Measurements from ENCODE around the gene GAS6. TPM values are rescaled to one million over a fixed set of nuclear protein-coding genes. Genes with fewer than 3 reads are reported as not detected.
A peak's percentile ranks its signal among the peaks of the same experiment; 100 is the strongest.
"Not testable (repeated sequence)": the region's sequence is repeated elsewhere in the genome, so short reads cannot be mapped to it uniquely, and the experiment has no call there.

The GAS6 gene
- total RNA-seq, 4 donors from 2014 or later, result 43.0 to 112 (median 68.5) TPM

DNA sequence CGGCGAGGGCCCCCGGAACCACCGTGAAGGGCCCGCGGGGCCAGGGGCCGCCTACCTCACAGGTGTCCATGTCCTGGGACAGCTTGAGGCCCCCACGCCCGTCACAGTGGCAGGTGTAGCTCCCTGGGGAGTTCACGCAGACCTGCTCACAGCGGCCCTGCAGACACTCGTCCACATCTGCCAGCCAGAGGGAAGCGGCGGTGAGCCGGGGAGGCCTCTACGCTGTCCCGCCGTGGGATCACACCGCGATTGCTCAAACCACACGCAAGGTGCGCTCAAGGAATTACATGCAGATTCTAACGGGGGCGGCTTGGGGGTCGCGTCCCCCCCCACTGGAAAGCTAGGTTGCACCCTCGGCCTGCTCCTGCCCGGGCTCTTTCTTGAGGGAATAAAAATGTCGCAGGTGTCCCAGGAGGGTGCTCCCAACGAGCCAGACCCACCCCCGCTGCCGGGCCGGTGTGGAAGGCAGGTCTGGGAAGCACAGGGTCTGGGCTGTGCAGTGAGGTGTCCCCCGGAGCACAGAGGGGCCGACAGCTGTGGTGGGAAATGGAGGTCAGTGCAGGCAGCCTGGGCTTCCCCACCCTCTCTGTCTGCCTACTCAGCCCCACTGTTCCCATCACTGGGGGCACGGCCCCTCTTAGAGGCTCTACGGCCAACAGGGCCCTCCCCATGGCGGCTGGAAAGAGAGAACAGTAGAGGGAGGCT, 29.2 kb downstream of the GAS6 start:
- peaks cover 5 to 49% (median 6%) of the 10 kb centered on the region in 3 donors for H3K36me3 ChIP-seq
- no peaks in the 10 kb centered on the region for H3K9me3 ChIP-seq
- intact Hi-C loops (cut with DNase I), result no loop called here
- no peaks in the 10 kb centered on the region for H3K27me3 ChIP-seq
- peak overlapping the region in 1 of 4 donors; percentile 43 for H3K27ac ChIP-seq
- TF ChIP-seq POLR2A (IDR thresholded peaks at IDR 0.05), result no peak
- TF ChIP-seq, protein P1, sequence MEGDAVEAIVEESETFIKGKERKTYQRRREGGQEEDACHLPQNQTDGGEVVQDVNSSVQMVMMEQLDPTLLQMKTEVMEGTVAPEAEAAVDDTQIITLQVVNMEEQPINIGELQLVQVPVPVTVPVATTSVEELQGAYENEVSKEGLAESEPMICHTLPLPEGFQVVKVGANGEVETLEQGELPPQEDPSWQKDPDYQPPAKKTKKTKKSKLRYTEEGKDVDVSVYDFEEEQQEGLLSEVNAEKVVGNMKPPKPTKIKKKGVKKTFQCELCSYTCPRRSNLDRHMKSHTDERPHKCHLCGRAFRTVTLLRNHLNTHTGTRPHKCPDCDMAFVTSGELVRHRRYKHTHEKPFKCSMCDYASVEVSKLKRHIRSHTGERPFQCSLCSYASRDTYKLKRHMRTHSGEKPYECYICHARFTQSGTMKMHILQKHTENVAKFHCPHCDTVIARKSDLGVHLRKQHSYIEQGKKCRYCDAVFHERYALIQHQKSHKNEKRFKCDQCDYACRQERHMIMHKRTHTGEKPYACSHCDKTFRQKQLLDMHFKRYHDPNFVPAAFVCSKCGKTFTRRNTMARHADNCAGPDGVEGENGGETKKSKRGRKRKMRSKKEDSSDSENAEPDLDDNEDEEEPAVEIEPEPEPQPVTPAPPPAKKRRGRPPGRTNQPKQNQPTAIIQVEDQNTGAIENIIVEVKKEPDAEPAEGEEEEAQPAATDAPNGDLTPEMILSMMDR (IDR thresholded peaks at IDR 0.05), result no peak
- no peak for DNase-seq
- no peak overlapping the region for H3K4me3 ChIP-seq
- H3K4me1 ChIP-seq, result peaks cover 29 to 31% (median 30%) of the 10 kb centered on the region in 3 donors
- WGBS, 2 donors, result 88 to 93% methylated on average over 8 to 12 of the region's 38 CpGs

DNA sequence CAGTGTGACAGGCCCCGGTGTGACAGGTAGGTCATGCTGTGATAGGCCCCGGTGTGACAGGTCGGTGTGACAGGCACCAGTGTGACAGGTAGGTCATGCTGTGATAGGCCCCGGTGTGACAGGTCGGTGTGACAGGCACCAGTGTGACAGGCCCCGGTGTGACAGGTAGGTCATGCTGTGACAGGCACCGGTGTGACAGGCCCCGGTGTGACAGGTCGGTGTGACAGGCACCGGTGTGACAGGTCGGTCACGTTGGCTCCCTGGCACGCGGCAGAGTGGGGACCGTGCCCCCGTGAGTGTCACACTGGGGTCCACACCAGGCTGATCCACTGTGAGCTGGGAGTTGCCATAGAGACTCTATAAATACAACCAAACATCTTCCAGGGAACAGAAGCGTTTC, 29.9 kb downstream of the GAS6 start:
- H3K27me3 ChIP-seq; H3K4me3 ChIP-seq; DNase-seq; H3K9me3 ChIP-seq; intact Hi-C loops (cut with DNase I): not testable (repeated sequence)
- H3K4me1 ChIP-seq, result peaks cover 22 to 24% (median 23%) of the 10 kb centered on the region in 3 donors
- H3K27ac ChIP-seq, result peak overlapping the region in 2 of 4 donors; percentile 25 to 29
- 79 to 90% methylated on average over 3 to 4 of the region's 17 CpGs for WGBS, 2 donors
- peaks cover 5 to 56% (median 6%) of the 10 kb centered on the region in 3 donors for H3K36me3 ChIP-seq

- no peak for DNase-seq
- Histone ChIP-seq H3K9me3 (no peaks in the 10 kb centered on the region), H3K27ac (peak overlapping the region in 2 of 4 donors; percentile 25 to 29), H3K27me3 (no peaks in the 10 kb centered on the region), H3K4me1 (peaks cover 15 to 17% (median 16%) of the 10 kb centered on the region in 3 donors), H3K36me3 (peaks cover 5 to 62% (median 6%) of the 10 kb centered on the region in 3 donors), H3K4me3 (no peak overlapping the region)
- 88% methylated on average over 11 to 15 of the region's 25 CpGs for WGBS, 2 donors
- TF ChIP-seq, protein P1 (IDR thresholded peaks at IDR 0.05), result no peak
- TF ChIP-seq POLR2A (IDR thresholded peaks at IDR 0.05), result no peak
- intact Hi-C loops (cut with DNase I), result no loop called here
Measured at GRCh38 chr13:113833111-113833830, 30.6 kb downstream of the GAS6 start.

DNA sequence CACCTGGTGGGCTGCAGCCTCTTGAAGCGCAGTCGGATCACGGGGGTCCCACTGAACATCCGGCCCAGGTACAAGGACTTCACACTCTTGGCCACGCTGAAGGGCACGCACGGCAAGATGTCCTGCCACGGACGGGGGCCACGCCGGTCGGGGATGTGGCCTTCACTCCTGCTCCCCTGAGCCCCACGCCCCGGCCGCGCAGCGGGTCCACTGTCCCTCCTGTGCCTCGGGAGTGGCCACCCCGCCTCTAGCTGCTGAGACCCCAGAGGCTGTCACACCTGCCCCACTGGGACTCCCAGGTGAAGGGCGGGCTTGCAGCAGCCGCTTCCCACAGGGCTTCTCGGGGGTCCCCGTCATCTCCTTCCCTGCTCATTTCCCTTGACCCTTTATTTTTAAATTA, 31.2 kb downstream of the GAS6 start:
- no peak overlapping the region for H3K27ac ChIP-seq
- H3K36me3 ChIP-seq, result peaks cover 5 to 69% (median 6%) of the 10 kb centered on the region in 3 donors
- H3K9me3 ChIP-seq, result no peaks in the 10 kb centered on the region
- H3K4me1 ChIP-seq, result peaks cover 9 to 11% (median 10%) of the 10 kb centered on the region in 3 donors
- intact Hi-C loops (cut with DNase I), result no loop called here
- no peaks in the 10 kb centered on the region for H3K27me3 ChIP-seq
- TF ChIP-seq, protein P1 (IDR thresholded peaks at IDR 0.05), result no peak
- no peak for TF ChIP-seq POLR2A (IDR thresholded peaks at IDR 0.05)
- no peak overlapping the region for H3K4me3 ChIP-seq
- DNase-seq, result no peak
- 90 to 100% methylated on average over 4 to 11 of the region's 23 CpGs for WGBS, 2 donors

DNA sequence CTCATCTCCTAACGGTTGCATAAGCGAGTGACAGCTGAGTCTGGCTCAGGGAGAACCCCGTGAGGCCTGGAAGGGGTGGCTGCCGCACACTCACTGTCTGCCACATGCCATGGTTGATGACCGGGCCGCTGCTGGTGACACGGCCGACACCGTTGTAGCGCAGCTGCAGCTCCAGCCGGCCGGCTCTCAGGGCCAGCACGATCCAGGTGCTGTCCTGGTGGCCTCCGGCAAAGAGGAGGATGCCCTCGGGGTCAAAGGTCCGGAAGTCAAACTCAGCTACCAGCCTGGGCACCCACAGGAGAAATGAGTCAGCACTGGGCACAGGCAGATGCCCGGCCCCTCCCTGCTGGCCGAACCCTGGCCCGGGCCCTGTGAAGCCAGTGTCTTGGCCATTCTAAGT, 31.7 kb downstream of the GAS6 start:
- H3K9me3 ChIP-seq, result no peaks in the 10 kb centered on the region
- DNase-seq, result no peak
- no peaks in the 10 kb centered on the region for H3K27me3 ChIP-seq
- H3K36me3 ChIP-seq, result peaks cover 5 to 73% (median 6%) of the 10 kb centered on the region in 3 donors
- no peak overlapping the region for H3K4me3 ChIP-seq
- TF ChIP-seq, protein P1 (IDR thresholded peaks at IDR 0.05), result no peak
- no peak for TF ChIP-seq POLR2A (IDR thresholded peaks at IDR 0.05)
- 72% methylated on average over 3 of the region's 19 CpGs; no CpG with 5 or more reads in 1 of the 2 donors for WGBS, 2 donors
- peaks cover 5 to 6% (median 5%) of the 10 kb centered on the region in 3 donors for H3K4me1 ChIP-seq
- intact Hi-C loops (cut with DNase I), result no loop called here
- peak overlapping the region in 1 of 4 donors; percentile 38 for H3K27ac ChIP-seq
